ENCODE results near the gene ZDHHC11.
A peak's percentile ranks its signal among the peaks of the same experiment; 100 is the strongest.

The ZDHHC11 gene, protein sequence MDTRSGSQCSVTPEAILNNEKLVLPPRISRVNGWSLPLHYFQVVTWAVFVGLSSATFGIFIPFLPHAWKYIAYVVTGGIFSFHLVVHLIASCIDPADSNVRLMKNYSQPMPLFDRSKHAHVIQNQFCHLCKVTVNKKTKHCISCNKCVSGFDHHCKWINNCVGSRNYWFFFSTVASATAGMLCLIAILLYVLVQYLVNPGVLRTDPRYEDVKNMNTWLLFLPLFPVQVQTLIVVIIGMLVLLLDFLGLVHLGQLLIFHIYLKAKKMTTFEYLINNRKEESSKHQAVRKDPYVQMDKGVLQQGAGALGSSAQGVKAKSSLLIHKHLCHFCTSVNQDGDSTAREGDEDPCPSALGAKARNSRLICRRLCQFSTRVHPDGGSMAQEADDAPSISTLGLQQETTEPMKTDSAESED

DNA sequence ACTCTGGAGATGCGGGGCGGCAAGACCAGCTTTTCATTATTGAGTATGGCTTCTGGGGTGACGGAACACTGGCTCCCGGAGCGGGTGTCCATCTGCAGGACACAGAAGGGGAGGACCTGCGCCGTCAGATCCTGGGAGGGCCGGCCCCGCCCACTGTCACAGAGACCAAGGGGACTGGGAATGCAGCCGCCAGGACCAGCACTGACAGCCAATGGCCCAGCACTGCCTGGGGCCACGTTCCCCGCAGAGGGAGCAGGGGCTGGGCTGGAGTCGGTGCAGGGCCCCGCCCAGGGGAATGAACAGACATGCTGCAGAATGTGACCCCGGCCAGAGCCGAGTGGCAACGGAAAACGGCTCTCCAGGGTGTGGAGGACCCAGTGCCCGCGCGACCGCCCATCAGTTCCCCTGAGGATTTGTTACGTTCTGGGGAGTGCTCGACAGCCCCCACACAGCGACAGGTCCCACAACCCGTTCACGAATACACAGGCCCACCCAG is at the start of gene ZDHHC11:
Gene ZDHHC11, minus strand, starts transcription at position 476 of the 496 bp plus-strand sequence. Its CDS starts 384 bp downstream, at position 92.
- no peak for DNase-seq

DNA sequence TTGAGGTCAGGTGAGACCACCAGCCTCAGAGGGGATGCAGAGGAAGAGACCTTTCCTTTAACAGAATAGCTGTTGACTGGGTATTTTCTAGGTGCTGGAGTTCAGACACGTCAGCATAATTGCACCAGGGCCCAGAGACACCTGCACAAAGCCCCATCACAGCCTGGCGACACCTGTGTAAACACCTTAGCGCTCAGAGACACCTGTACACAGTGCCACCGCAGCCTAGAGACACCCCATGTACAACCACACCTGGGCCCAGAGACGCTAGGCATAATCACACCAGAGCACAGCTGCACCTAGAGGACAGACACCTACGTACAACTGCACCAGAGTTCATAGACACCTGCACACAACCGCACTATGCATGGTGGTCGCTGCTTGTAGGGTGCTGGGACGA is 42.9 kb upstream of the ZDHHC11 start:
- peak; percentile 63 for DNase-seq

DNA sequence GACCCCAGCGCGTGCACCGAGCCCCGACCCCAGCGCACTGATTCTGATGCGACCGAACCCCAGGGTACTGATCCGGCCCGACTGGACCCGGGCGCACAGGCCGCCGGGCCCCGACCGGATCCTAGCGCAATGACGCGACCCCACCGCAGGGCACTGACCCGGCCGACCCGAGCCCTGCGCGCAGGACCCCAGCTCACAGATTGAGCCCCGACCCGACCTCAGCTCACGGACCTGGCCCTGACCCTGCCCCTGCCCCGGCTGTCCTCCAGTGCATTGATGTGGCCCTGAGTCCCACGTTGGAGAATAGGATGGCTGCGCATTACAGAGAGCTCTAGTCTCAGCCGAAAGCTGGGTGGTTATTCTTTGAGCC is 42.3 kb upstream of the ZDHHC11 start:
- no peak for DNase-seq

DNA sequence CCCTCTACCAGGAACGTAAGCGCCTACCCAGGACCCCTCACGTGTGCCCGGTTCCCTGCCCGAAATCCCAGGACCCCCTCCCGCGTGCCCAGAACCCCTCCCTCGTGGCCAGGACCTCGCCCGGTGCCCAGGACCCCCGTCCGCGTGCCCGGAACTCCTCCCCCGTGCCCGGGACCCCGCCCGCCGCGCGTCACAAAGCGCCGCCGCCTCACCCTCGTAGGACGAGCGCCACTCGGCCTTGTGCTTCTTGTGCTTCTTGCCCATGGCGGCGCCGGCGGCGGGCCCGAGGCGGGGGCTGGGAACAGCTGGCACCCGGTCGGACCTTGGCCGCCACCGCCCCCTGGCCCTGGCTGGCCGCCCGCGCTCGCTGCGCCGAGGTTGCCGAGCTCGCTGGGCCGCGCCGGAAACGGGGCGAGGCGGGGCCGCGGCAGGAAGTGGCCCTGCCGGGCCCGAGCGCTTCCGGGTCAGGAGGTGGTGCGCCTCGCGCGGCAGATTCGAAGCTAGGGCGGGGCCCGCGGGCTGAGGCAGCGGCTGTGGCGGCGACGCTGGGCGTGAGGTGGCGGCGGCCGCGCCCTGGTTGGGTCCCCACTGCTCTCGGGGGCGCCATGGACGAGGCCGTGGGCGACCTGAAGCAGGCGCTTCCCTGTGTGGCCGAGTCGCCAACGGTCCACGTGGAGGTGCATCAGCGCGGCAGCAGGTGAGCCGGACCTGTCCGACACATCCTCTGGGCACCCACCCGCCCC is 41.8 kb upstream of the ZDHHC11 start, which contains the start of the genes BRD9 and TRIP13:
Gene BRD9, minus strand, starts transcription at position 408 of the 743 bp plus-strand sequence. Its CDS starts 144 bp downstream, at position 264.
Gene TRIP13, plus strand, starts transcription at position 491 of the 743 bp plus-strand sequence. Its CDS starts 115 bp downstream, at position 606.
- peak; percentile 89 for DNase-seq

DNA sequence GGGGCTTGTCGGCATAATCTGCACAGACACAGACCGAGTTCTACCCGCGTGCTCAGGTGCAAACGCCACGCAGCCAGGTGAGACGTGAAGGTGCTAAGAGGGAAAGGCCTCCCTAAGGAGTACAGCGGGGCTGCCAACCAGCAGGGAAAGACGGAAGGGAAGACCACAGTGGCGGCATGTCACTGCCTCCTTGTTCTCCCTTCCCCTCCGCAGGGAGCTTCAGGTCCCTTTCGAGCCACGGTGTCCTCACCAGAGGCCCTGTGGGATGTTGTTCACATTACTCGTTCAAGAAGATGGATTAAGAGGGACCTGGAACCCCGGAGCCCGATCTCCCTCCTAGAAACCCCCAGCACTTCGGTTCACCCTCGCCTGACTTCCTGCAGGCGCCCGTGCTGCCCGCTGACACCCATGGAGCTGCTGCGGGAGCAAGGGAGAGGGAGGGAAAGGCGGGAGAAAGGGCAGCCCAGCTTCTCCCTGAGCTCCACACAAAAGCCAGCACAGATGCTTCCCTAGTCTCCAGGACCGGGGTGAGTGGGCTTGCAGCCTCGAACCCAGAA is 41.1 kb upstream of the ZDHHC11 start:
- no peak for DNase-seq

DNA sequence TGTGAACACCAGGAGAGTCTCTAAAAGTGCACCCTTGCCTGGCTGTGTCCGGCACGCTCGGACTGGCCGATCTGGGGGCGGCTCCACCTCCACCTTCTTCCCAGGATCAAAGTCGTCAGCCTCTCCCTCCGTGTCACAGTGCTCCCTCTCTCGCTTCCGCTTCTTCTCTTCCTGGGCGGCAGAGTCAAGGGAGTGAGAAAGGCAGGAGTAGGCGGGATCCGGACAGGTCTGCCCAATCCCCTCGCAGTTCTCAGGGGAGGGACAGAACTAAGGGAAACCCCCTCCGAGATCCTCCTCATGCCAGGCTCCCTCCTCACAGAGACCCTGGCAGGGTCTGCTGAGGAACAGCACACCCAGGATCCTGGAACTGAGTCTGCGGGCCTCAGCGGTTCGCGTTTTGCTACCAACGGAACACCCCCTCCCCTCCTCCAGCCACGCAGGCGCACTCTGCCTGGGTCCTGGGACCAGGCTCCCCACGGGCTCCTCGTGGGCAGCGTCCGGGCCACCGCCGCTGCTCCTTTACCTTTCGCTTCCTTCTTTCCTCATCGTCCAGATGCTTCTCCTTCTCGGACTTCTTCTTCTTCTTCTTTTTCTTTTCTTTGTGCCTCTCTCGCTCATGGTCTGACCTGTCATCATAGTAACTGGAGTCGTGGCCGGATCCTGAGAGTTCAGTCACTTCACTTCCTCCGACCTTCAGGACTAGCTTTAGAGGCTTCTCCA is 40.5 kb upstream of the ZDHHC11 start:
- DNase-seq = no peak

DNA sequence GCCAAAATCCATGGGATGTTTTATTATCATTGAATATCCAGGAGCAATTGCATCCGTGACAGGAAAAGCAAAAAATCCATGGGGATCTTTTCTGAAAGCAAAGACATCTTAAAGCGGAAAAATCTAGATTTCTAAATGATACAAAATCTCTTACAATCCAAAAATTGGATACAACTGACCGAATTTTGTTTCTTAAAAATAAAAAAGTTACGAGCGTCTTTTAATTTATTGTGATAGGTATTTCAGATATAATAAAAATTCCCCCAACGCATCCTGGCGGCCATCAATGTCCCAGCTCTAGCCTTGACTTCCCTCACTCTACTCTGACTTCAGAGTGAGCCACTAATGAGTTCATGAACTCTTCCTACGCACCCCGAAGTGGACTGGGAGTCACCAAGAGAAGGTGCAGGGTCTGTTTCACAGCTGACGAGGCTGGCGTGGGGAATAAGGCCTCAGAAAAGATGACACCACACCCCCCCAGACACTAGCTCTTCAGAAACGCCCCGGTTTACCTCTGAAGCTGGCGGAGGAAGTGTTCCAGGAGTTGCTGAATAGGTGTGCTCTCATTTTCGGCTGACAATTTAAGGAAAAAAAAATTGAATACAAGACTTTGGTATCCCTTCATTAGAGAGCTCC is 38.4 kb upstream of the ZDHHC11 start:
- no peak for DNase-seq

DNA sequence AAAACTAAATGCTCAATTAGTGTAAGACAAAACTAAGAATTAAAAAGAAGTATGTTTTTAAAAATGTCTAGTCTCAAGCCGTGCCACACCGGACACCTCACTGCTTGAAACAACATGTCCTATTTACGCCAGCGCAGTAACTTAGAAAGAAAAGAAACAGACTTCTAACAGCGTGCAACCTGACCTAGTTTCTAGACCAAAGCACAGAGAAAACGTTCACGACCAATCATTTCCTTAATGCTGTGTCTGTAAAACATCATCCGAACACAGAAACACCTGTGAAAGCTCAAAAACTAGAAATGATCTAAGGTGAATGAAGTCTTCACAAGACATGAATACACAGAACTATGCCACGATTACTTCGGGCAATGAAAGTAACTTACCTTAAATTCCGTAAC is 37.9 kb upstream of the ZDHHC11 start:
- DNase-seq = no peak

DNA sequence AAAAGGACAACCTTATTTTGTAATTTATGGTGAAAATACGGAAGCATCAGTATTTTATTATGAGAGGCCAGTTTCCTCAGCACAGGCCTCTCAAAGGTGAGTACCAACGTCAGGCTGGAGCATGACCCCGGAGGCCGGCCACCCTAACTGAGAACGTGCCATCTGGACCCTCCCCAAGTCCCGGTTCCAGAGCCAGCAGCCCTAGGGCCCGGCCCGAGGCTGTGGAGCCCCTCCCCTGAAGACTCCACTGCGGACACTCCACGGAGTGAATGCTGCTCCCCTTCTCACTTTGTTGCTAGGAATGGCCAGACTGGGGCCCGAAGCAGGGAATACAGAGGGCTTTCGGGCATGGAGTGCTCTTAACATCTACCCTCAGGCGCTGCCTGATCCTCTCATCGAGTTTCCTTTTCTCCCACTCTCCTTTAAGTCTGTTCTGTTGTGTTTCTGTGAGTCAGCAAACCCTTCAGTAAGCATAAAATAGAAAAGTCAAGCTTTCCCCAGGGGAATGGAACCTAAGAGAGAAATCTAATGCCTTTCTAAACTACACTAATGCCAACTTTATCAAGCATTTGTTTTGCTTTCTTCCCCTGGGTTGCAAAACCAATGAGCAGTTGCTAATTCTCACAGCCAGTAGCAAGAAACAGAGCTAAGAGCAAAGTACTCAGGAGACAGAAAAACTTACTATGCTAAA is 37.3 kb upstream of the ZDHHC11 start:
- no peak for DNase-seq

DNA sequence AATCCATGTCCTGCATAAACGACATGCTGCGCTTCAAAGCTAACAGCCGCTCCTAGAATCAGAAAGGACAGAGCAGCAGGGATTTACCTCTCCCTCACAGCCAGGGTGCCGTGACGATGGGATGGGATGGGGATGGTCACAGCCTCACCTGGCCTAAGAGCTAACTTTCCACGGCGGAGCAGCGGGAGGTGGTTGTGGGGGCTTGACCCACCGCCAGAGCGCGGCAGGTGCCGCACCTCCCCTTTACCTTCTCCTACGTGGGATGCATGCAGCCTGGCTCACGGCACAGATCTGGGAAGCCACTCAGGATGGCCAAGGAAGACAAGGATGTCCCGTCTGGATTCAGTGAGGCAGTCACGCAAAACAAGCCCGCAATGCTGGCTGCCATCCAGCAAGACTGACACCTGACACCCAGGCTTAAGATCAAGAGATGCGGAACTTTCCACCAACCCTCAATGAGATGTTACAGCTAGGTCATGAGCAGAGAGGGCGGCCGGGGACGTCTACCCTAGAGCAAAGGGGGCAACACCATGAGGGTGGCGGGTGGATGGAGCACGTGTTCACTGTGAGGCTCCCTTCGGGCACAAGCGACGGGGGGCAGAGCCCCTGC is 36.0 kb upstream of the ZDHHC11 start:
- no peak for DNase-seq

DNA sequence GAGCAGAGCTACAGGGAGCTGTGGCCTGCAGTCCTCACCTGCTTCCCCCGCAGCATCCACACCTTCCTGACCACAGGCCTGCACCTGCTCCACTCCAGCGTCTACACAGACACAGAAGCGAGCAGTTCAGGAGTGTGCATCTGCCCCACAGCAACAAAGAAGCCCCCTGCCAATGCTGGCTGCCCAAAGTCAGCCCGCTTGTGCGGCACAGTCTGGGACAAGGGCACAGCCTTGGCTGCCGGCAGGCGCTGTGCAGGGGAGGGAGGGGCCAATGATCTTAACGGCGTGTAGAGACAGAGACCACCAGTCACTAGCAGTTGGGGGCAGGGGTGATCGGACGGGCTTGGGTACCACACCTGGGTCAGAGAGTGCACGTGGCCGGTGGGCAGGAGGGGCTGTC is 35.2 kb upstream of the ZDHHC11 start:
- no peak for DNase-seq

DNA sequence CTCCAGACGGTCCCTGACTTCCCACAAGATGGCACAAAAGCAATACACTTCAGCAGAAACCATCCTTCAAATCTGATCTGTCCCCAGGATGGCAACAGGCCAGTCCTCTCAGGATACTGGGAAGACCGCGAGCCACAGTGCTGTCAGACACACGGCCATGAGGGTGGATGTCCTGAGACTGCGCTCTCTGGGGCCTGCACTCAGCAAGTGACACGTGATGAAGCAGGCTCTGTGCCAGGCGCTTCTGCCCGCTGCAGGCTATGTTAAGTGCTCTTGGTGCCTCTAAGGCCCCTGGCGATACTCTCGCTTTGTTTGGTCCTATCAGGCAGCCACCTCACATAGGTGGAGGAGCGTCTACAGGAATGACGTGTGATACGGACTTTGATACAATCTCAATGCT is 34.7 kb upstream of the ZDHHC11 start:
- no peak for DNase-seq

DNA sequence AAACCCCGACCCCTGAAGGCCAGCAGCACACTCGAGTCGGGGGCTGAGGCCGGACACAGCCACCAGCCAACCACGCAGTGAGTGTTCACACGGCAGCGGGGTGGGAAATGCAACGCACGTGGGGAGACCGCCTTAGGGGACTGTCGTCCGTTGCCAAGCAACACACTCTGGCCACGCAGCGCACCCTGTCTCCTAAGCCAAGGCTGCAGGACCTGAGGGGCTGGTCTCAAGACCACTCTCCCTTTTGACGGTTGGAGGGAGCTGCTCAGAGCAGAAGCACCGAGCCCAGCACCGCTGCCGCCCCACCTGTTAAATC is 34.3 kb upstream of the ZDHHC11 start:
- no peak for DNase-seq

DNA sequence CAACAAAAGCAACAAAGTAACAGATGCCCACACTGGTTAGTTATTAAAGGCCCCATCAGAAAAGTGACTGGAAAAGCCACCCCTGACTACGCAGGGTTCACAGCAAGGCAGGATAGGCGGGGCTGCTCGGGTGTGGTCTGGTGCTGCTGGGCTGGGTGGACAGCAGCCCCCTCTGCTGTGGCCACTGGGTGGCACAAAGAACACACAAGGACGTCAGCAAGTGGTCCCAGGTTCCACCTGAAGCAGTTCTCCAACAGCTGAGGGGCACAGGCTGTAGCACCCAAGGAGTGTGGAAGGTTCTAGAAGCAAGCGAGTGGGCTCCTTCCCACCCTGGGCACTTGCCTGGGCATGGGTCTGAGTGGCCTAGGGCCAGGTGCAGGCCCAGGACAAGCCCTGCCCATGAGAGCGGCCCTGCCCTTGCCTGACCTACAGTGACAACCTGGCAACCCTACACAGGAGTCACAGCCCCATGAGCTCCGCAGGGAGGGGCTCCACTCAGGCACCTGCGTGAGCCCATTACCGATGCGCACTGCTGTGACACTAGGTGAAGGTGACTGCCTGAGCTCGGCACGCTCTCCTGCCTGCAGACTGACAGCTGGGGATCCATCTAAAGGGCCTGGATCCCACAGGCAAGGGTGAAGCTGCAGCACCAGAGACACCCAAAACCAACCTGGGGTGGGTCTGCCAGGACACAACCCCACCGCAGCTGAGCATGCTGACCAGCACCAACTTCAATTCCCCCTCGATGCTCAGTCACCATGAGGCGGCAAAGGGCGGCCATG is 33.8 kb upstream of the ZDHHC11 start:
- DNase-seq = no peak

DNA sequence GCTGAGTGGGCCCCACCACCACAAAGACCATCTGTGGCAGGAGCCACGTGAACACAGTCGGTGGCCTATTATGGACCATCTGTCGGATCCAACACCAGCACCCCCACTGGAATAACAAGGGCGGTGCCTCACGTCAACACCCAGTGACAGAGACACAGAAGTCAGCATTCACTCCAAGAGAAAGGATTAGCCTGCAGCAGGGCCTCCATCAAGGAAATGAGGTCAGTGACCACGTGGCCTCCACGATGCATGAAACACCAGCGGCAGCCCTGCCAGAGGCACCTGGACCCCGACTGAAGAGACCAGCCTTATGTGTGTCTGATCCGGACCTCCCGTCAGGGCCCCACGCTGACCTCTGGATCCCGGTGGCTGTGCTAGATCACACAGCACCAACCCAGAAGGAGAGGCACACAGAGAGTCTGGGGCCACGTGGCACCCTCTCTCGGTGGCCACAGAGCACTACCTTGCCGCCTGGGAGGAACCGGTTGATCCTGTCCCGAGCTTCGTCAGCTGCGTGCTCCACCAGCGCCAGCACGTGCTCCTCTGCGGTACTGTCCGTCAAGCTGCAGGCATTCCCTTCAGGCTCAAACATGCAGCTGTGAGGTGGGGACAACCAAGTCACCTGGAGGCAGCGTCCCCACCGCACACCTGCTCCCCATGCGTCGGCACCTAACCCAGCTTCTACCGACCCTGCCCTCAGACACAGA is 32.8 kb upstream of the ZDHHC11 start:
- DNase-seq = no peak

DNA sequence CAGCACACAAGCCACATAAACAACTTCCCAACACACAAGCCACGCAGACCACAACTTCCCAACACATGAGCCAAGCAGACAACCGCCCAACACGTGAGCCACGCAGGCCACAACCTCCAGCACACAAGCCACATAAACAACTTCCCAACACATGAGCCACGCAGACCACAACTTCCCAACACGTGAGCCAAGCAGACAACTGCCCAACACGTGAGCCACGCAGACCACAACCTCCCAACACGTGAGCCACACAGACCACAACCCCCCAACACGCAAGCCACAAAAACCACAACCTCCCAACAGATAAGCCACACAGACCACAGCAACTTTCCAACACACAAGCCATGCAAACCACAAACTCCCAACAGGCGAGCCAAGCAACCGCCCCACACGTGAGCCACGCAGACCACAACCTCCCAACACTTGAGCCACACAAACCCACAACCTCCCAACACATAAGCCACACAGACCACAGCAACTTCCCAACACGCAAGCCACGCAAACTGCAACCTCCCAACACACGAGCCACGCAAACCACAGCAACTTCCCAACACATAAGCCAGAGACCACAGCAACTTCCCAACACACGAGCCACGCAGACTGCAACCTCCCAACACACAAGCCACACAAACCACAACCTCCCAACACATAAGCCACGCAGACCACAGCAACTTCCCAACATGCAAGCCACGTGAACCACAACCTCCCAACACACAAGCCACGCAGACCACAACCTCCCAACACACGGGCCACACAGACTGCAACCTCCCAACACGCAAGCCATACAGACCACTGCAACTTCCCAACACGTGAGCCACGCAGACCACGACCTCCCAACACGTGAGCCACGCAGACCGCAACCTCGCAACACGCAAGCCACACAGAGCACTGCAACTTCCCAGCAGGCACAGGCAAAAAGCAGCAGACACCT is 31.7 kb upstream of the ZDHHC11 start:
- no peak for DNase-seq

DNA sequence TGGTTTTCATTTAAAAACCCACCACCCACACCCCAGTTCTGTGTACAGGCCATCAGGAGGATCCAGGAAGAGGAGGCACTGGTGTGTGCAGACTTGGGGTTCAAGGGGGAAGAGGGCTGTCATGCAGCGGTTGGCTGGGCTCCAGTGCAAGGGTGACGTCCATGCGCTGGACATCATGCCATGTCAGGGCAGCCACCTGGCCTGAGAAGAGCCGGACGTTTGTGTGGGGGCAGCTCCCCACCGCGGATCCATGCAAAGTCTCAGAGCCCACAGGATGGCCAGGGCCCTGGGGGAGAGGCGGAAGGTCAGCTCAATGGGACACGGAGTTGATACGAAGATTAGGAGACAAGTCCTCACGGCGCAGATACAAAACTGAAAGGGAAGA is 30.8 kb upstream of the ZDHHC11 start:
- DNase-seq = no peak

DNA sequence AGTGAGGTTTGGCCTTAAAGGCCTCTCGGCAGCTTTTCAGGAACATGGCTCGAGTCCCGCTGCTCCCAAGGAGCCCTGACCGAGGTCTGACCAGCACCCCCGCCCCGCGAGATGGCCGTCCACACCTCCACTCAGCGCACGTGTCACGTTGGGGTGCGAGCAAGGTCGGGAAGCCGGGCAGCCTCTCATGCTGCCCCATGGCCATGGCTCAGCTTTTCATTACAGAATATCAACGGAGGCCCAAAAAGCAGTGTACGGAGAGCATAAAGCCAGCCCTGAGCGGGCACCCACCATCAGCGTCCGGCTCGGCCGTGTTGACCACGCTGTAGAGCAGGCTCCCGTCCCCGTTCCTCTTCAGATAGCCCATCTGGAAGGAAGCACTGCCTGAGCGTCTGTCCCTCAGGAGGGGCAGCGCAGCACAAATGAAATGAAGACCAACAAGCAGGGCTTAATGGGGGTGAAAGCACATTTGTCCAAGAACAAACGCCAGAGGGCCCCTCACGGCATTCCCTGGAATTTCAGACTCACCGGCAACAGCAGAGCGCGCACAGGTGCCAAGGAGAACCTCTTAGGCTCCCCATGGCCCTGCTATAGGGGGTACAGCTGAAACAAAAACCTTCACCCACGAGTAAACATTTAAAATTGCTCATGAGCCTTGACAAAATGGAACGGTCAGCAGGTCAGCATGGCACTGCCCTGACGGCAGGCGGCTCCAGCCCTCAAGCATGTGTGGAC is 30.2 kb upstream of the ZDHHC11 start:
- DNase-seq = no peak
